H1 (cell line): ENCODE measurements around the gene ARMC7. TPM values are rescaled to one million over a fixed set of nuclear protein-coding genes. Genes with fewer than 3 reads are reported as not detected.

Experiments
- CTCF ChIA-PET: fragments of 300-600 bp; sonication (Branson Sonifier 250); formaldehyde crosslinking; loops from one replicate; lab custom pipeline; 2021; ENCODE audit not compliant: partially characterized antibody; lab: Charles Lee
- POLR2A ChIA-PET: fragments of 300-600 bp; sonication (Branson Sonifier 250); formaldehyde crosslinking; loops from one replicate; lab custom pipeline; 2021; ENCODE audit warnings: inconsistent platforms; ENCODE audit not compliant: partially characterized antibody; lab: Charles Lee
- DNase-seq, 2 experiments: peaks; one replicate each; pipeline versions ENCODE4 v3.0.0 to v3.0.0-alpha.2; 2010 to 2022; ENCODE audit warnings: low spot score in 2 of 2, low read depth in 1 of 2, mixed read lengths in 1 of 2
- FAIRE-seq: peaks from 2 replicates; lab custom pipeline; 2011; peaks lifted over from hg19 to GRCh38; lab: Jason Lieb, UNC
- H2AFZ ChIP-seq: 2 replicates; pipeline ENCODE4 v1.8.1; 2012; ENCODE audit warnings: low read length, inconsistent platforms
- H2AK5ac ChIP-seq: 2 replicates; pipeline ENCODE4 v1.6.1; 2013; ENCODE audit warnings: low read depth, low read length
- H2BK120ac ChIP-seq: replicated peaks from 2 replicates; pipeline ENCODE3; 2013; ENCODE audit warnings: low read depth, low read length, inconsistent platforms
- H2BK12ac ChIP-seq: 2 replicates; pipeline ENCODE4 v1.6.1; 2013; ENCODE audit warnings: low read depth, low read length
- H2BK15ac ChIP-seq: 2 replicates; pipeline ENCODE4 v1.6.1; 2013; ENCODE audit warnings: low read length
- H2BK20ac ChIP-seq: 2 replicates; pipeline ENCODE4 v1.6.1; 2013; ENCODE audit warnings: low read length
- H2BK5ac ChIP-seq: 2 replicates; pipeline ENCODE4 v1.6.1; 2013; ENCODE audit warnings: low read depth, low read length
- H3K14ac ChIP-seq: 2 replicates; pipeline ENCODE4 v1.6.1; 2013; ENCODE audit warnings: inconsistent platforms; ENCODE audit not compliant: insufficient read length
- H3K18ac ChIP-seq: 2 replicates; pipeline ENCODE4 v1.6.1; 2013; ENCODE audit warnings: low read length; ENCODE audit errors: extremely low read depth
- H3K23ac ChIP-seq: 2 replicates; pipeline ENCODE4 v1.6.1; 2013; ENCODE audit warnings: inconsistent platforms; ENCODE audit not compliant: insufficient read length
- H3K23me2 ChIP-seq: 2 replicates; pipeline ENCODE4 v1.6.1; 2013; ENCODE audit warnings: low read depth, low read length
- H3K27ac ChIP-seq: 2 replicates; pipeline ENCODE4 v1.6.1; 2011; ENCODE audit warnings: low read depth, low read length, inconsistent platforms
- H3K27me3 ChIP-seq, 4 experiments: replicated peaks in 1 of 4; 1 replicate in 1 of 4; 2 replicates in 3 of 4; pipeline versions ENCODE4 v1.6.1 to v1.8.1; 2011 to 2013; ENCODE audit warnings: low read length in 3 of 4, mild to moderate bottlenecking in 3 of 4, inconsistent platforms in 2 of 4, mixed read lengths in 2 of 4, moderate library complexity in 1 of 4; ENCODE audit not compliant: control insufficient read depth in 3 of 4, insufficient read depth in 3 of 4; ENCODE audit errors: extremely low read depth in 1 of 4
- H3K36me3 ChIP-seq, 4 experiments: 2 replicates each; pipeline versions ENCODE4 v1.6.1 to v1.8.1; 2011 to 2013; ENCODE audit warnings: mild to moderate bottlenecking in 4 of 4, low read length in 3 of 4, moderate library complexity in 2 of 4, control low read depth in 1 of 4, inconsistent platforms in 1 of 4; ENCODE audit not compliant: insufficient read depth in 4 of 4, control insufficient read depth in 2 of 4
- H3K4ac ChIP-seq: replicated peaks from 2 replicates; pipeline ENCODE3; 2013; ENCODE audit warnings: low read length, low read depth, mixed read lengths, inconsistent platforms; ENCODE audit not compliant: insufficient read length
- H3K4me1 ChIP-seq, 4 experiments: replicated peaks in 1 of 4; 1 replicate in 1 of 4; 2 replicates in 3 of 4; pipeline versions ENCODE4 v1.6.1 to v1.8.1; 2011 to 2013; ENCODE audit warnings: low read length in 3 of 4, inconsistent platforms in 2 of 4, mixed read lengths in 1 of 4; ENCODE audit not compliant: insufficient read depth in 4 of 4, control insufficient read depth in 3 of 4
- H3K4me2 ChIP-seq, 2 experiments: 2 replicates each; pipeline versions ENCODE4 v1.6.1 to v1.8.1; 2011 to 2013; ENCODE audit warnings: low read depth in 2 of 2, low read length in 2 of 2, control low read depth in 1 of 2, inconsistent platforms in 1 of 2, mild to moderate bottlenecking in 1 of 2; ENCODE audit not compliant: insufficient read depth in 1 of 2
- H3K4me3 ChIP-seq, 4 experiments: fragments of 200-600, 300-600 bp in 1 of 4; sonication (generic), shearing (Covaris generic), sonication (Bioruptor Twin) in 1 of 4; 2 replicates each; pipeline versions ENCODE4 v1.5.1 to v1.8.1; 2011 to 2016; ENCODE audit warnings: low read length in 4 of 4, low read depth in 3 of 4, control low read depth in 2 of 4, inconsistent platforms in 2 of 4, mild to moderate bottlenecking in 2 of 4, mixed read lengths in 1 of 4, moderate library complexity in 1 of 4; ENCODE audit not compliant: insufficient read depth in 2 of 4; ENCODE audit errors: extremely low read depth in 1 of 4
- H3K56ac ChIP-seq: replicated peaks from 2 replicates; pipeline ENCODE3; 2013; ENCODE audit warnings: low read depth, mild to moderate bottlenecking, mixed read lengths, low read length, inconsistent platforms; ENCODE audit not compliant: insufficient read length
- H3K79me1 ChIP-seq: 2 replicates; pipeline ENCODE4 v1.6.1; 2013; ENCODE audit warnings: low read depth, low read length, control low read depth
- H3K79me2 ChIP-seq, 2 experiments: 2 replicates each; pipeline versions ENCODE4 v1.6.1 to v1.8.1; 2012 to 2013; ENCODE audit warnings: low read length in 2 of 2, mild to moderate bottlenecking in 2 of 2, inconsistent platforms in 1 of 2; ENCODE audit not compliant: insufficient read depth in 2 of 2, control insufficient read depth in 1 of 2
- H3K9ac ChIP-seq, 4 experiments: replicated peaks in 1 of 4; 1 replicate in 1 of 4; 2 replicates in 3 of 4; pipeline versions ENCODE4 v1.6.1 to v1.8.1; 2011 to 2013; ENCODE audit warnings: low read depth in 3 of 4, low read length in 3 of 4, control low read depth in 2 of 4, mild to moderate bottlenecking in 2 of 4, moderate library complexity in 2 of 4, inconsistent platforms in 1 of 4; ENCODE audit errors: extremely low read depth in 1 of 4
- H3K9me3 ChIP-seq, 2 experiments: 2 replicates each; pipeline versions ENCODE4 v1.6.1 to v1.8.1; 2012 to 2013; ENCODE audit warnings: mild to moderate bottlenecking in 2 of 2, moderate library complexity in 2 of 2, control low read depth in 1 of 2, inconsistent platforms in 1 of 2, low read depth in 1 of 2, low read length in 1 of 2, mixed read lengths in 1 of 2; ENCODE audit not compliant: insufficient read depth in 2 of 2
- H4K20me1 ChIP-seq, 2 experiments: replicated peaks in 1 of 2; 2 replicates each; pipeline versions ENCODE3 to v1.8.1; 2011 to 2013; ENCODE audit warnings: inconsistent platforms in 2 of 2, low read length in 2 of 2, mild to moderate bottlenecking in 1 of 2; ENCODE audit not compliant: insufficient read depth in 2 of 2, control insufficient read depth in 1 of 2
- H4K5ac ChIP-seq: 2 replicates; pipeline ENCODE4 v1.6.1; 2013; ENCODE audit warnings: low read length, low read depth, mixed read lengths, inconsistent platforms; ENCODE audit not compliant: insufficient read length
- H4K8ac ChIP-seq: 2 replicates; pipeline ENCODE4 v1.8.0; 2013; ENCODE audit warnings: mild to moderate bottlenecking, moderate library complexity, low read length, inconsistent platforms; ENCODE audit not compliant: insufficient read depth; ENCODE audit errors: extremely low read depth
- H4K91ac ChIP-seq: replicated peaks from 2 replicates; pipeline ENCODE3; 2013; ENCODE audit warnings: low read length, mixed read lengths, inconsistent platforms; ENCODE audit not compliant: insufficient read length
- CHD1 ChIP-seq: IDR thresholded peaks from 2 replicates; pipeline ENCODE4 v1.6.1; 2012; ENCODE audit warnings: low read depth, low read length, improper control_type of control experiment
- CTBP2 ChIP-seq: IDR thresholded peaks from 2 replicates; pipeline ENCODE4 v1.7.0; 2011; ENCODE audit warnings: borderline replicate concordance, mild to moderate bottlenecking, moderate library complexity, mixed read lengths, low read length; ENCODE audit not compliant: insufficient read depth, insufficient read length
- GTF2F1 ChIP-seq: IDR thresholded peaks from 2 replicates; pipeline ENCODE4 v1.6.1; 2012; ENCODE audit warnings: low read depth, low read length, improper control_type of control experiment, borderline replicate concordance
- JUND ChIP-seq: IDR thresholded peaks from 2 replicates; pipeline ENCODE4 v1.6.1; 2011; ENCODE audit warnings: mild to moderate bottlenecking, improper control_type of control experiment, low read length
- KDM4A ChIP-seq: IDR thresholded peaks from one replicate; pipeline ENCODE4 v1.7.1; 2012; ENCODE audit warnings: low read depth, mild to moderate bottlenecking, moderate library complexity, low read length, inconsistent platforms; ENCODE audit not compliant: severe bottlenecking
- MAX ChIP-seq: IDR thresholded peaks from 2 replicates; pipeline ENCODE4 v1.6.1; 2012; ENCODE audit warnings: inconsistent platforms
- NRF1 ChIP-seq: IDR thresholded peaks from 2 replicates; pipeline ENCODE4 v1.6.1; 2011; ENCODE audit warnings: mild to moderate bottlenecking, low read depth, low read length, improper control_type of control experiment
- POU5F1 ChIP-seq: IDR thresholded peaks from 2 replicates; pipeline ENCODE4 v1.6.1; 2011; ENCODE audit warnings: low read depth, mild to moderate bottlenecking, low read length, moderate library complexity
- RBBP5 ChIP-seq: IDR thresholded peaks from 2 replicates; pipeline ENCODE4 v1.7.1; 2012; ENCODE audit warnings: low read depth, mild to moderate bottlenecking, inconsistent platforms, low read length, moderate library complexity, borderline replicate concordance
- SP1 ChIP-seq: IDR thresholded peaks from 2 replicates; pipeline ENCODE4 v1.6.1; 2011; ENCODE audit warnings: low read depth, low read length
- SP2 ChIP-seq: IDR thresholded peaks from 2 replicates; pipeline ENCODE4 v1.6.1; 2012; ENCODE audit warnings: mild to moderate bottlenecking, low read length, inconsistent platforms
- TAF7 ChIP-seq: optimal IDR thresholded peaks from 2 replicates; pipeline ENCODE3; 2011; ENCODE audit warnings: low read depth, mild to moderate bottlenecking, inconsistent platforms, low read length, moderate library complexity, borderline replicate concordance
- TBP ChIP-seq: IDR thresholded peaks from 2 replicates; pipeline ENCODE4 v1.6.1; 2011; ENCODE audit warnings: low read depth, low read length, improper control_type of control experiment
- WGBS, 2 experiments: shearing (Covaris generic) in 1 of 2; methylation state at CpG; one replicate each; pipeline versions ENCODE4 v1.1.6 to v1.1.7; 2013 to 2015; ENCODE audit warnings: low lambda C conversion rate in 2 of 2, mixed read lengths in 2 of 2, inconsistent platforms in 1 of 2, low coverage in 1 of 2, missing lambda C conversion rate in 1 of 2; ENCODE audit not compliant: insufficient replicate concordance in 2 of 2, insufficient coverage in 1 of 2, insufficient read length in 1 of 2; ENCODE audit errors: extremely low coverage in 1 of 2, missing lambda C conversion rate in 1 of 2; 5-methylcytosine and 5-hydroxymethylcytosine counted together
- polyA plus RNA-seq, 7 experiments: library from polyadenylated mRNA; depleted of rRNA in 3 of 7; stranded (reverse) in 5 of 7; unstranded in 2 of 7; fragments of >200 nt in 5 of 7; fragments of 200-250 nt in 2 of 7; gene quantifications; 1 replicate in 5 of 7; 2 replicates in 1 of 7; 4 replicates in 1 of 7; pipeline versions ENCODE4 v1.2.1 to v1.2.3, GENCODE V29; 2011 to 2013; ENCODE audit warnings: missing spikeins in 2 of 7, mixed read lengths in 2 of 7
- total RNA-seq: library from RNA; stranded (reverse); fragmentation: NEBNext Ultra II Directional; extraction: Animal tissue kit (Norgen Biotek cat#: 25700); gene quantifications from 2 replicates; pipeline ENCODE4 v1.2.1, GENCODE V29; 2021

Gene ARMC7
- total and polyA plus RNA-seq, 2 of the 8 experiments (the other 6 are each of a cell fraction or from before 2014, with no cell fraction given) = 9.8 to 13.6 TPM

- no peak overlapping the region for H4K5ac ChIP-seq
- H3K27ac ChIP-seq = no peak overlapping the region
- no peak overlapping the region for H3K4me3 ChIP-seq
- H3K4me2 ChIP-seq = no peak overlapping the region
- H2AK5ac ChIP-seq = no peak overlapping the region
- H3K36me3 ChIP-seq = peaks cover 20 to 67% (median 45%) of the 10 kb centered on the region in 4 experiments
- H3K79me1 ChIP-seq = peaks cover 2% of the 10 kb centered on the region
- H3K79me2 ChIP-seq = peaks cover 0 to 8% of the 10 kb centered on the region in 2 experiments; a peak in 1 of 4 replicates
- DNase-seq (no peak), FAIRE-seq (no peak)
- H4K20me1 ChIP-seq = peaks cover 3 to 12% of the 10 kb centered on the region in 2 experiments
- no peak overlapping the region for H3K4ac ChIP-seq
- no peak overlapping the region for H2AFZ ChIP-seq
- no peak overlapping the region for H2BK20ac ChIP-seq
- POLR2A ChIA-PET = interaction anchor here (0.6 to 2.3 kb wide), 7 partner anchors 14 to 120 kb away, joined by 3 to 5 read pairs (median 3); partner anchors contain the start of genes ATP5PD, KCTD2 and SLC16A5
- CTCF ChIA-PET = interaction anchor here (0.8 to 8.1 kb wide), 26 partner anchors 8 to 180 kb away, joined by 3 to 81 read pairs (median 4); partner anchors contain the start of genes ARMC7, KCTD2, NT5C and SLC16A5
- H4K8ac ChIP-seq = no peak overlapping the region
- no peak overlapping the region for H2BK15ac ChIP-seq
- H2BK120ac ChIP-seq = no peak overlapping the region
- H2BK12ac ChIP-seq = no peak overlapping the region
- no peak overlapping the region for H4K91ac ChIP-seq
- H2BK5ac ChIP-seq = no peak overlapping the region
- 96% methylated on average over 26 of the region's 26 CpGs; no CpG with 5 or more reads in 1 of the 2 experiments for WGBS, 2 experiments
- H3K14ac ChIP-seq = no peak overlapping the region
- no peak overlapping the region for H3K18ac ChIP-seq
- no peaks in the 10 kb centered on the region for H3K27me3 ChIP-seq
- no peak overlapping the region for H3K9ac ChIP-seq
- H3K23me2 ChIP-seq = no peaks in the 10 kb centered on the region
- no peaks in the 10 kb centered on the region; a peak in 1 of 7 replicates for H3K4me1 ChIP-seq
- H3K23ac ChIP-seq = no peak overlapping the region
- no peaks in the 10 kb centered on the region for H3K9me3 ChIP-seq
- H3K56ac ChIP-seq = no peak overlapping the region
- no peak for TF ChIP-seq SP1
- TF ChIP-seq KDM4A = no peak
- no peak for TF ChIP-seq JUND
- no peak for TF ChIP-seq TBP
- TF ChIP-seq POU5F1 = no peak
- no peak for TF ChIP-seq TAF7
- TF ChIP-seq CTBP2 = no peak
- no peak for TF ChIP-seq RBBP5
- no peak for TF ChIP-seq MAX
- TF ChIP-seq SP2 = no peak
- TF ChIP-seq GTF2F1 = no peak
- TF ChIP-seq NRF1 = no peak
- TF ChIP-seq CHD1 = no peak
Measured at GRCh38 chr17:75060434-75061054, 49.2 kb upstream of the ARMC7 start.
